Effector memory CD4-positive, alpha-beta T cell (primary cell): ENCODE measurements around the gene TRIM52.

Experiments
- DNase-seq, 3 donors: peaks; one replicate each; pipeline ENCODE4 v3.0.0-alpha.2; 2020
- H3K27ac ChIP-seq: 2 replicates; pipeline ENCODE4 v1.7.0; 2013; ENCODE audit warnings: mild to moderate bottlenecking, low read length, moderate library complexity; ENCODE audit not compliant: insufficient read depth, poor library complexity, severe bottlenecking
- H3K27me3 ChIP-seq: replicated peaks from 2 replicates; pipeline ENCODE4 v1.7.0; 2013; ENCODE audit warnings: mild to moderate bottlenecking, low read length; ENCODE audit not compliant: insufficient read depth, control insufficient read depth, poor library complexity, severe bottlenecking
- H3K36me3 ChIP-seq: 2 replicates; pipeline ENCODE4 v1.7.0; 2013; ENCODE audit warnings: mild to moderate bottlenecking, low read length, moderate library complexity; ENCODE audit not compliant: control insufficient read depth, insufficient read depth
- H3K4me1 ChIP-seq: 2 replicates; pipeline ENCODE4 v1.7.0; 2013; ENCODE audit warnings: low read length, mild to moderate bottlenecking; ENCODE audit not compliant: control insufficient read depth, insufficient read depth, poor library complexity, severe bottlenecking
- H3K4me3 ChIP-seq: 2 replicates; pipeline ENCODE4 v1.7.0; 2013; ENCODE audit warnings: low read length, low read depth, mild to moderate bottlenecking; ENCODE audit not compliant: insufficient read depth, poor library complexity, severe bottlenecking
- H3K9me3 ChIP-seq: 2 replicates; pipeline ENCODE4 v1.7.0; 2013; ENCODE audit warnings: mild to moderate bottlenecking, low read length, moderate library complexity; ENCODE audit not compliant: control insufficient read depth

TRIM52 gene

DNA sequence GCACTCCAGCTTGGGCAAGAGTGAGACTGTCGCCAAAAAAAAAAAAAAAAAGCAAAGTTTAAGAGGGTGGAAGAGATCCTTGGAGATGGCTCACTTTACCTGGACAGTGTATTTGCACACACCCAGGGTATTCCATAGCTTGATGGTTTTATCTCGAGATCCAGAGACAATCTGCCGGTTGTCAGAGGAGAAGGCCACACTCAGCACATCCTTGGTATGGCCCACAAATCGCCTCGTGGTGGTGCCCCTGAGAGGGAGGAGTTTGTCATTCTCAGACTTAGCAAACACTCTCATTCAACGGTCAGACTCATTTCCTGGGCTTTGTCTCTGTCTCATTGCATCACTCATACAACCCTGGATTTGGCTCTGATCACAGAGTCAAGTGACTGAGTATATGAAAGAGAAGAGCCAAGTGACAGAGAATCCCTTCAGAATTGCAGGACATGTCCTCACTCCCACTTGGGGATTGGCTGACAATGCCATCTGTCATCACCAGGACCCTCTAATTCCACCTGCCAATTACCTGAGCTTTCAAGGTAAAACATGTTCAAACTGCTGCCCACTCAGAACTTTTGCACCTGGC is 19.5 kb downstream of the TRIM52 start:
- H3K36me3 ChIP-seq: peaks cover 56% of the 10 kb centered on the region
- H3K4me1 ChIP-seq: peaks cover 40% of the 10 kb centered on the region
- H3K27me3 ChIP-seq: no peaks in the 10 kb centered on the region
- H3K27ac ChIP-seq: peak overlapping the region; percentile 90
- no peak for DNase-seq
- no peaks in the 10 kb centered on the region for H3K9me3 ChIP-seq
- H3K4me3 ChIP-seq: no peak overlapping the region

DNA sequence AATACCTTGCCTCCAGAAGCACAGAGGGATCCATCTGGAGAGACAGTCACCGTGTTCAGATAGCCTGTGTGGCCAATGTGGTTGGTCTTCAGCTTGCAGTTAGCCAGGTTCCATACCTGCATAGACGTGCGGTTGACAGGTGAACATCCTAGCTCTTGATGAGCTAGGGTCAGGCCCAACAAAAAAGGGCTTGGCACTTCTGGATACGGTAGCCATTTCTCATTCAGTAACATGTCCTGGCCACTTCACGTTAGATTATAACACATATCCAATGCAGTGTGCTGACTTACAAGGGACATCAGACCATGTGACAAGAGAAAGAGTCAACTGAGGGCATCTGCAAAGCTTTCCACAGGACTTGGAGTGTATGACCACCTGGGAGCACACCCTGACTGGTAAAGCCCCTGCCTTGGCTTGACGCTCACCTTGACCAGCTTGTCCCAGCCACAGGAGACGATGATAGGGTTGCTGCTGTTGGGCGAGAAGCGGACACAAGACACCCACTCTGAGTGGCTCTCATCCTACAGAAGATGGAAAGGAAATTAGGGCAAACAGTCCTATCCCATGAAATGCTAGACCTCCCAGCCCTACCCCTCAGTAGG is 21.8 kb downstream of the TRIM52 start:
- Histone ChIP-seq H3K4me1 (peaks cover 23% of the 10 kb centered on the region), H3K27ac (no peak overlapping the region), H3K9me3 (no peaks in the 10 kb centered on the region), H3K4me3 (no peak overlapping the region), H3K27me3 (no peaks in the 10 kb centered on the region), H3K36me3 (peaks cover 78% of the 10 kb centered on the region)
- DNase-seq: no peak

DNA sequence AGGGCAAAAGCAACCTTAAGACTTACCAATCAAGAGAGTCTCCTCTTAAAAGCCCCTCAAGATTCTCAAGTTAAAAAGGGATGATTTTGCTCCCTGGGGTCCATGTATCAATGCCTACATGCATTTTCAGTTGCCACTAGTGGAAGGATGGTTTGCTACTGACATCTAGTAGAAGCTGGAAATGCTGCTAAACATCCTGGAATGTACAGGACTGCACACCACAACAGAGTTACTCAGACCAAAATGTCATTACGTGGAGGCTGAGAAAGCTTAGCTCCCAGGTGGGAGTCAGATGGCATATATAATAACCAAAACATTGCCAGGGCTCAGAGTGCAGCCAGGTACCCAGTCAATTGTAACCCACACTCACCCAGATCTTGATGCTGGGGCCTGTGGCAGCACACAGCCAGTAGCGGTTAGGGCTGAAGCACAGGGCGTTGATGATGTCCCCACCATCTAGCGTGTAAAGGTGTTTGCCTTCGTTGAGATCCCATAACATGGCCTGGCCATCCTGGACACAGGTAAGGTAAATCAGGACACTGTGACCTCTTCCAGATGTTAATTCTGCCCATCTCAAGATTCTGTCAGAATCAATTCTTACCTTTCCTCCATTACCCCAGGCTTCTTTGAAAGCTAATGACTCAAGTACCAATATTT is 23.1 kb downstream of the TRIM52 start:
- Histone ChIP-seq H3K27ac (no peak overlapping the region), H3K4me3 (no peak overlapping the region), H3K36me3 (peaks cover 82% of the 10 kb centered on the region), H3K27me3 (no peaks in the 10 kb centered on the region), H3K4me1 (peaks cover 21% of the 10 kb centered on the region), H3K9me3 (no peaks in the 10 kb centered on the region)
- no peak for DNase-seq

DNA sequence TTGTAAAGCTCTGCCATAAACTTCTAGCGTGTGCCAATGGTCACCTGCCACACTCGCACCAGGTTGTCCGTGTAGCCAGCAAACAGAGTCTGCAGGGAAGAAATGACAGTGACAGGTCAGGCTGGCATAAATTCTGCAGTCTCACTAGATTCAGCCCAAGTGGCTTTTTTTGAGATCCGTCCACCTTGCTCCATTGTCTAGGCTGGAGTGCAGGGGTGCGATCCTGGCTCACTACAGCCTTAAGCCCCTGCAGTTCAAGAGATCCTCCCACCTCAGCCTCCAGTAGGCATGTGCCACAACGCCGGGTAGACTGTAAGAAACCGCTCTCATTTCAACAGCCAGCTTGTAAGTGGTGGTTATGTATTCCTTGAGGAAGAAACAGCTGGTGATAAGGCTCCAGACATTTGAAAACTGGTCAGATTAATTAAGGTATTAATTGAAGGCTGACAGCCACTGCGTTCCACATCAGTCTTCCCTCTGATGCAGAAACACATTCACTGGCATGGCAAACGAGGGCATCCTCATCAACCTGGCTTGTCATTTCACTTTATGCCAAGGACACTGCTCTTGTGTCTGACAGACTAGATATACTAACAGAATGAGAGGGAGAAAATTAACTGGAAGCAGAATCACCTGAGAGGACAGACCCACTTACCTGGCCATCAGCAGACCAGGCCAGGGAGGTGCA is 23.8 kb downstream of the TRIM52 start:
- Histone ChIP-seq H3K4me1 (peaks cover 13% of the 10 kb centered on the region), H3K4me3 (no peak overlapping the region), H3K9me3 (no peaks in the 10 kb centered on the region), H3K27ac (no peak overlapping the region), H3K27me3 (no peaks in the 10 kb centered on the region), H3K36me3 (peaks cover 83% of the 10 kb centered on the region)
- DNase-seq: no peak

DNA sequence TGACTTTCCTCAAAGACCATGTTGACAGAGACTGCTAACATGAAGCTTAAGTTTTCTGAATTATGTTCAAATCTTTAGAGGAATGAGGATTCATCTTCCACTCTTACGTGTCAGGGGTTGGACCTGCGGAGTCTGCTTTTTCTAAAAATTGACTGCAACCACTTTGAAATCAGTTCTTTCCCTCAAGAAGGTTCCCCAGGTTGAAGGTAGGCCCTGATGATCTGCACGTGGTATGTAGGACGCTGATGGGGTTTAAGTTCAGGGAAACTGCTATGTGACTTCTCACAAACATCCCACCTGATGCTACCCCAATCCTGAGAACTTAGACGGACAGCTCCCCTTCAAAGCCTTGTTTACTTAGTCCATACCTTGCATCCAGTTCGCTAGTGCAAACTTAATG is 24.5 kb downstream of the TRIM52 start:
- Histone ChIP-seq H3K4me1 (peaks cover 7% of the 10 kb centered on the region), H3K9me3 (no peaks in the 10 kb centered on the region), H3K4me3 (no peak overlapping the region), H3K36me3 (peaks cover 83% of the 10 kb centered on the region), H3K27me3 (no peaks in the 10 kb centered on the region), H3K27ac (no peak overlapping the region)
- DNase-seq: no peak

DNA sequence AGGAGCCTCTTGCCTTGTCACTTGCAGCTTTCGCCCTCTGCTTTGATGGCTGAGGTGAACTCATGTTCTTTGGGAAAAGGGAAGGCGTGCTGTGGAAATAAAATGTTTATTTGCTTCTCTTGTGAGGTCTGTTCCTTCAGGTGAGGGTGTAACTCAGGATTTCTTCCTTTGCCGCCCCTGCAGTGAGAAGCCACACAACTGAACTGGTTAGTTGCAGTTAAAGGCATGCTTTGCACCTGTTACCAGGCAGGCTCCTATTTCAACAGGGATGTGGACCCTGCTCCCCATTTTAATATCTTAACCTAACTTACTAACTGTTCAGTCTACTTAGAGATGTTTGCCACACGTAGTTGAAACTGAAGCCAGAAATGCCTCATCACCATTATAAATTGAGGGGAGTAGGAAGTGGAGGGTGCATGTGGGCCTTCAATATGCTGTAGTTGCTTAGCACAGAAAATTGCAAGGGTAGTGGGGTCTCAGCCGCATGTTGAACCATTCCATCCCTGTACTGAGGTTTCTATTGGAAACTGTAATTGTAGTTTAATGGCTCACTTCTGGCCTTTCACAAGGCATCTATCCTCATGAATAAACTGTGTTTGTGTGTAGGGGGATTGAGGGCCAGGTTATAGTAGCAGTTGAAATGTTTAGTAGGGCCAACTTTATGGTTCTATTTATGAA is 25.1 kb downstream of the TRIM52 start:
- Histone ChIP-seq H3K27me3 (no peaks in the 10 kb centered on the region), H3K27ac (no peak overlapping the region), H3K9me3 (no peaks in the 10 kb centered on the region), H3K4me1 (peaks cover under 1% of the 10 kb centered on the region), H3K4me3 (no peak overlapping the region), H3K36me3 (peaks cover 83% of the 10 kb centered on the region)
- no peak for DNase-seq

DNA sequence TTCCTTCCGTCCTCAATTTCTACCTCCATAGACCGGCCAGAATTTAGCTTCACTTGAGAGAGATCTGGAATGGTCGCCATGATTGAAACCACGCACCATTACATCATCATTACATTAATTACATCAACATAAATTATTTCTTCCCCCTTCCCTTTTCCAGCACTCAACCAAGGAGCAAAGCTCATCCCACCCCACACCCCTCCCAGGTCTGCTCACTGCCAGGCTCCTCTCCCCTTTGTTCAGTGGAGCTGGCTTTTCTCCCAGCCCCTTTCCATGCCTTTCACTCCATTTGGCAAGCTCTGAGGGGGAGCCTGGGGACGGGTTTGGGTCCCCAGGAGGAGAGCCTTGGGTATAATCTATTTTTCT is 25.6 kb downstream of the TRIM52 start:
- H3K36me3 ChIP-seq: peaks cover 82% of the 10 kb centered on the region
- H3K9me3 ChIP-seq: no peaks in the 10 kb centered on the region
- H3K27ac ChIP-seq: no peak overlapping the region
- no peaks in the 10 kb centered on the region for H3K4me1 ChIP-seq
- H3K4me3 ChIP-seq: no peak overlapping the region
- no peak for DNase-seq
- no peaks in the 10 kb centered on the region for H3K27me3 ChIP-seq

DNA sequence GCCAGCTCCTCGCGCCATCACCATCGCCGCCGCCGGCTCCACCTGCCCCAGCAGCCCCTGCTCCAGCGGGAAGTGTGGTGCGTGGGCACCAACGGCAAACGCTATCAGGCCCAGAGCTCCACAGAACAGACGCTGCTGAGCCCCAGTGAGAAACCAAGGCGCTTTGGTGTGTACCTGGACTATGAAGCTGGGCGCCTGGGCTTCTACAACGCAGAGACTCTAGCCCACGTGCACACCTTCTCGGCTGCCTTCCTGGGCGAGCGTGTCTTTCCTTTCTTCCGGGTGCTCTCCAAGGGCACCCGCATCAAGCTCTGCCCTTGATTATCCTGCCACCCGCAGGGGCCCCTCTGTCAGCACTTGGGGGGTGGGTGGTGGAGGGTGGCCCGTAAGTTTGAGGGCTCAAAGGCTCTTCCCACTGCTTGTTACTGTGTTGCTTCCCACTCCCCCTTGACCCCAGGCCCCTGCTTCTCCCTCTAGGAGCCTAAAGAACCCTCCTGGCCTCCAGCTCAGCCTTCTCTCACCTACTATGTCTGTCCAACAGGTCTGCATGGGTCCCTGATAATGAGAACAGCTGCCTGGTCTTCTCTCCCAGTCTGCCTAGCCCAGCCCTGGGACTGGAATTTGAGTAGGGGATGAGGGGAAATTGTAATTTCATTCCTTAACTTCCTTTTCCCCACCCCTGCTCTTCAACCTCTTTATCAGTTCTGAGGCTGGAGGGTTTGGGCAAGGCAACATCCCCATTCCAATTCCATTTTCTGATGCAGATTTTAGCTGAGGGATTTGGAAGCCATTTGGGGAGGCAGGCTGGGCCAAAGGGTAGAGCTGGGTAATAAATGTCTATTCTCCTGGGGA is 26.3 kb downstream of the TRIM52 start:
- Histone ChIP-seq H3K4me3 (no peak overlapping the region), H3K9me3 (no peaks in the 10 kb centered on the region), H3K27ac (no peak overlapping the region), H3K27me3 (no peaks in the 10 kb centered on the region), H3K4me1 (no peaks in the 10 kb centered on the region), H3K36me3 (peaks cover 78% of the 10 kb centered on the region)
- no peak for DNase-seq

DNA sequence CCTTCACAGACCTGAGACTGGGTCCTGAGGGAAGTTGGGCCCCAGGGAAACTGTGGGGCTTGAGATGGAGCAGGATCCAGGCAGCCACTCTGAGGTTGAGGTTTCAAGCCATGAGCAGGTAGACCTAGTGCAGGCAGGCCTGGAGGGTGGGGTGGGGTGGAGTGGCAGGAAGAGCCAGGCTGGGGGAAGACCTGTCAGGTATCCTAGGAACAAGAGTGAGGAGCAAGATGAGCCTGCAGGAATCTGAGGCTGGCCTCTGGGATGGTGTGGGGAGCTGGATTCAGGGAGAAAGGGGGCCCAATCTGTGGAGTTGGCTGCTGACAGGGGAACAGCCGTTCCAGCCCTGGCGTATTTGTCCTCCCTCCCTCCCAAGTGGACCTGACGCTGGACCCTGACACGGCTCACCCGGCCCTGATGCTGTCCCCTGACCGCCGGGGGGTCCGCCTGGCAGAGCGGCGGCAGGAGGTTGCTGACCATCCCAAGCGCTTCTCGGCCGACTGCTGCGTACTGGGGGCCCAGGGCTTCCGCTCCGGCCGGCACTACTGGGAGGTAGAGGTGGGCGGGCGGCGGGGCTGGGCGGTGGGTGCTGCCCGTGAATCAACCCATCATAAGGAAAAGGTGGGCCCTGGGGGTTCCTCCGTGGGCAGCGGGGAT is 27.0 kb downstream of the TRIM52 start:
- H3K9me3 ChIP-seq: no peaks in the 10 kb centered on the region
- H3K4me3 ChIP-seq: no peak overlapping the region
- H3K27me3 ChIP-seq: no peaks in the 10 kb centered on the region
- peaks cover 70% of the 10 kb centered on the region for H3K36me3 ChIP-seq
- no peak overlapping the region for H3K27ac ChIP-seq
- DNase-seq: no peak
- H3K4me1 ChIP-seq: no peaks in the 10 kb centered on the region
